NCI-H748 (cell line): ENCODE measurements around the gene POFUT1.
A peak's percentile ranks its signal among the peaks of the same experiment; 100 is the strongest.
"Not testable (repeated sequence)": the region's sequence is repeated elsewhere in the genome, so short reads cannot be mapped to it uniquely, and the experiment has no call there.

Experiments used
- DNase-seq: peaks from one replicate; lab custom pipeline; 2025; ENCODE audit not compliant: unreplicated experiment; lab: John Stamatoyannopoulos, UW

The POFUT1 gene

GRCh38 chr20:32207626-32208498 is at the start of gene POFUT1, which contains the start of gene PLAGL2:
Gene POFUT1, plus strand, starts transcription at chr20:32207880. Its CDS starts 62 bp downstream, at chr20:32207942.
Gene PLAGL2, minus strand, starts transcription at chr20:32207743. Its CDS starts 5,565 bp downstream, at chr20:32202178.
- DNase-seq: peak; percentile 92

GRCh38 chr20:32158351-32158750 is 49.3 kb upstream of the POFUT1 start:
- DNase-seq: no peak

GRCh38 chr20:32158943-32159660 is 48.6 kb upstream of the POFUT1 start:
- no peak for DNase-seq

- DNase-seq: no peak
These were observed 47.9 kb upstream of the POFUT1 start for GRCh38 chr20:32159766-32160221.

GRCh38 chr20:32160341-32160740 is 47.3 kb upstream of the POFUT1 start:
- no peak for DNase-seq

GRCh38 chr20:32162351-32162750 is 45.3 kb upstream of the POFUT1 start:
- DNase-seq: no peak

- DNase-seq: no peak
These were observed 43.7 kb upstream of the POFUT1 start for GRCh38 chr20:32163951-32164350.

GRCh38 chr20:32164984-32165735 is 42.5 kb upstream of the POFUT1 start:
- no peak for DNase-seq

- no peak for DNase-seq
These were observed 41.7 kb upstream of the POFUT1 start for GRCh38 chr20:32165836-32166545.

- DNase-seq: no peak
These were observed 40.1 kb upstream of the POFUT1 start for GRCh38 chr20:32167552-32167951.

- peak; percentile 16 for DNase-seq
These were observed 39.3 kb upstream of the POFUT1 start for GRCh38 chr20:32168184-32168910.

GRCh38 chr20:32177696-32178095 is 30.0 kb upstream of the POFUT1 start:
- DNase-seq: not testable (repeated sequence)

- no peak for DNase-seq
These were observed 28.2 kb upstream of the POFUT1 start for GRCh38 chr20:32179515-32179914.

- no peak for DNase-seq
These were observed 27.7 kb upstream of the POFUT1 start for GRCh38 chr20:32179934-32180333.

- DNase-seq: no peak
These were observed 26.1 kb upstream of the POFUT1 start for GRCh38 chr20:32181606-32182005.

GRCh38 chr20:32183947-32184635 is 23.6 kb upstream of the POFUT1 start:
- DNase-seq: no peak

GRCh38 chr20:32184961-32185603 is 22.6 kb upstream of the POFUT1 start:
- DNase-seq: no peak

- DNase-seq: no peak
These were observed 21.2 kb upstream of the POFUT1 start for GRCh38 chr20:32186506-32186905.
